NCI-H1092 (cell line): ENCODE data around the gene TMEM89.
A peak's percentile ranks its signal among the peaks of the same experiment; 100 is the strongest.

ENCODE experiments used
- DNase-seq: peaks from one replicate; lab custom pipeline; 2025; lab: John Stamatoyannopoulos, UW

Gene TMEM89

GRCh38 chr3:48641396-48641795 is 19.8 kb upstream of the TMEM89 start:
- DNase-seq, result no peak

- DNase-seq, result no peak
Observed at GRCh38 chr3:48639944-48640606, 18.5 kb upstream of the TMEM89 start.

GRCh38 chr3:48637305-48637704 is 15.7 kb upstream of the TMEM89 start:
- DNase-seq, result no peak

DNA sequence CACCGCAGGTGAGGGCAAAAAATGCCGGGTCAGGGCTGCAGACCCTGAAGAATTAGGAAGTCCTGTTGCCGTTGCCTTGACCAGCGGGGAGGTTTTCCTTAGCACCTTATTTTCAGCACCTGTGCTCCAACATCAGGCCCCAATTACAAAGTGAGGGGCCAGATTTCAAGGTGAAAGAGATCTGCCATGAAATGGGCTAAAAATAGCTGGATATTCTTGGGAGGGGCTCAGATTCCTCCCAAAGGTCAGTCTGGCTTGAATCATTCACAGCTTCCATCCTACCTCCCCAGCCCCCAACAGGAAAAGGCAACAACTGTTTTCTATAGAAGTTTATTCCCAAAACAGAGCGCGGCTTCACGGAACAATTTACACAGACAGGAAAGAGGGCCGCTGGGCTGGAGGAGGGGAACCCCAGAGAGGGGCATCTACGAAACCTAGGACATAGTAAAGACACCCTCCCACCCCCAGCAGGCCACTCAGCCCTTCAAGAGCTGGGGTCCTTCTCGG is 14.6 kb upstream of the TMEM89 start:
- DNase-seq, result no peak

GRCh38 chr3:48635222-48636021 is 13.9 kb upstream of the TMEM89 start, which contains the start of gene SLC26A6:
Gene SLC26A6, minus strand, starts transcription at chr3:48635461. Its CDS starts 68 bp downstream, at chr3:48635393.
- DNase-seq, result peak; percentile 89

DNA sequence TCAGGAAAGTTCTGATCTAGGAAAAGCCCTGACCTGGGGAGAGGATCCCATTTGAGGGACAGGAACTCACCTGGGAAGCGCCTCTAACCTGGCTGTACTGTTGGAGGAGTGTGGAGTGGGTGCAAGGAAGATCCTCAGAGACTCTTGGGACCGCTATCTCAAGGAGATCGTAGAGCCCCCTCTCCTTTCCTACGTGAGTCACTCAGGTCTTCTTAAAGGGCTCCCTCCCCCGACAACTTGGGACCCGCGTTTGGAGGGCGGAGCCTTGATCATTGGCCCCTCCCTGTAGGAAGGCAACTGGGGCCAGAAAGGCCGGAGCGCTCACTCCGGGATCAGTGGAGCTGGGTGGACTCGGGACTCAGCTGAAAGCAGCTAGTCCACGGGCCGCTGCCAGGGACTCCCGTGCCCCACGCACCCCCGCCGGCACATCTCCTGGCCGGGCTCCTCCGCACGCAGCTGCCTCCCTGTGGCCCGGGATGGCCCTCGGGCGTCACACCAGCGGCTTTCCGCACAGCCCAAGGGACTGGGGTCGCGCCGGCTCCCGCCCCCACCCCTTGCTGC is 13.2 kb upstream of the TMEM89 start:
- peak; percentile 5 for DNase-seq

GRCh38 chr3:48633743-48634142 is 12.2 kb upstream of the TMEM89 start:
- no peak for DNase-seq

- no peak for DNase-seq
Observed at GRCh38 chr3:48633256-48633655, 11.7 kb upstream of the TMEM89 start.

GRCh38 chr3:48631516-48632448 is 10.2 kb upstream of the TMEM89 start:
- DNase-seq, result no peak

DNA sequence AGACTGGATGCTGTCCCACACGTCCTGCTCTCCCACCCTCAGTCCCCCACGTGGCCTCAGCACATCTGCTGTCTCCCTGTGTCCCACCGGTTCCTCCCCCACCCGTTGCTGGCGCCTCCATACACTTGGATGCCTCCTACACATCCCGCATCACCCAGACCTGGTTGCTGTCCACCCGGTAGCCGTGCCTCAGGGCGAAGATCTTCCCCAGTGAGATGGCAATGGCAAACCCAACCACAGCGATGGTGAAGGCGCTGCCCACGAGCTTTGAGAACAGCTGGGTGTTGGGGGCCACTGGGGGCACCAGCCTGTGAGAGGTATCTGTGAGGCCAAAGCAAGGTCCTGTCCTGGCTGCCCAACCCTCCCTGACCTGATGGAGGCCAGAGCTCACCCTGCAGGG is 9.3 kb upstream of the TMEM89 start:
- no peak for DNase-seq

GRCh38 chr3:48630407-48630806 is 8.8 kb upstream of the TMEM89 start:
- DNase-seq, result no peak

- no peak for DNase-seq
Observed at GRCh38 chr3:48629894-48630293, 8.3 kb upstream of the TMEM89 start.

- DNase-seq, result no peak
Observed at GRCh38 chr3:48628277-48629017, 6.9 kb upstream of the TMEM89 start.

DNA sequence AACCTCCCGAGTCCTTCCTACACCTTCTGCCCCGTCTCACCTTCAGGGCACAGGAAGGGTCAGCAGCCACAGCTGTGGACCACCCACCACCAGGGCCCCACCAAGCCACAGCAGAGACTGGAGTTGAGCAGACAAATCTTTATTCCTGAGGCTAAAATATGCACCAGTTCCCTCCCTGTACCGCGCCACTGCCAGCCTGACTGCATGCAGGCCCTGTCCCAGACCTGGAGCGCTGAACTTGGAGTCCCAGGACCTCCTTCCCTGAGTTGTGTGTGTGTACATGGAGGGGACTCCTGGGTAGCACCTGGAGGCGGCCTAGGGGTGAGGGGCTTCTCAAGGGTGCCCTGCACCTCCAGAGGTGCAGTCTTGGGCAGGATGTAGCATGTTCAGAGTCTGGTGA is 4.0 kb upstream of the TMEM89 start:
- DNase-seq, result no peak

GRCh38 chr3:48624767-48625166 is 3.2 kb upstream of the TMEM89 start:
- DNase-seq, result no peak

GRCh38 chr3:48623851-48624547 is 2.4 kb upstream of the TMEM89 start:
- peak; percentile 56 for DNase-seq

DNA sequence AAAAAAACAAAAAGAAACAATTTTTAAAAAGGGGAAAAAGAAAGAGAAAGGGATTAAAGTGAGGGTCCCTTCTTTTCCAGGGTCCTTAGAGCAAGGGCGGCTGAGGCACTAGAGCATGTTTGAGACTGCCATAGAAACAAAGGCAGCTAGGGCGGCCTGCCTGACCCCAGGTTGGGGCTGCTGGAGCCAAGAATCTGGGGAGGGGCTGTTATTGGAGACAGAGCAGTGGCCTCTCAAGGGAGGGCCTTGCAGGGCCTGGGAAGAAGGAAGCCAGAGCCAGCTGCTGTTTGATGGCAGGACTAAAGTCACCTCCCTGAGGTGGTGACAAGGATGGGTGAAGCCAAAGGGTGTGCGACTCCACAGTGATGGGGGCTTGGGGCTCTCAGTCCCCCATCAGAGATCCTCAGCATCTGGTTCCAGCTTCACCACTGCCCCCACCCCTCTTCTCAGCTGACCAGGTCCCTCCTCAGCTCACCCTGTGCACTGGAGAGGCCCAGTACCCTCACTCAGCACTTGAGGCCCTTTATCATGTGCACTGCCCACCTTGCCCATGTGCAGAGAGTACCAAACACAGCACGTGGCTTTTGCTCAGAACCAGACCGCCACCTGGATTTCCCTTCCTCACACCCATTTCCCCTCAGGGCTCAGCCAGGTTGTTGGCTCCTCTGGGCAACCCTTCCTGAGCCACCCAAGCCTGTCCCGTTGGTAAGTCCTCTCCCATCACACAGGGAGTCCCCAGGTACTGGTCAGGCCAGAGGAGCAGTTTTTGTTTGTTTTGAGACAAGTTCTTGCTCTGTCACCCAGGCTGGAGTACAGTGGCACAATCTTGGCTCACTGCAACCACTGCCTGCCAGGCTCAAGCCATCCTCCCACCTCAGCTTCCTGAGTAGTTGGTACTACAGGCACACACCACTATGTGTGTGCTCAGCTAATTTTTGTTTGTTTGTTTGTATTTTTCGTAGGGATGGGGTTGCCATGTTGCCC is 1.7 kb downstream of the TMEM89 start:
- no peak for DNase-seq

DNA sequence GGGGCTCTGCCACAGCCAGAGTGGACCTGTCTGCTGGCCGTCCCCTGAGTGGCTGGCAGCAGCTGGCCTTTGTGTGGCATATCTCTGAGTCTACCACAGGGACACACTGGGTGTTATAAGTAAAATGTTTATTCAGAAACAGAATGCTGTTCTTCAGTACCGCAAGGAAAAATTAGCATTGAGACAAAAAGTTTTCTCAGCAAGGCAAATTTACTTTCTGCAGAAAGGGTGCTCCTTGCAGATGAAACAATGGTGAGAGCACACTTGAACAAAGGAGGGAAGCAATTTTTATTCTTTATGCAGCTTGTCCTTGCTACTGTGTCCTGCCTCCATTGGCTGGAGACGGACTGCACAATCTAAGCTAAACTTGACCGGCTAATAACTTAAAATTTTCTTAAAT is 4.0 kb downstream of the TMEM89 start:
- no peak for DNase-seq

- no peak for DNase-seq
Observed at GRCh38 chr3:48614044-48614443, 7.5 kb downstream of the TMEM89 start.
